NCI-H2227 (cell line): ENCODE results near the gene FBXL13.
"Not testable (repeated sequence)": the region's sequence is repeated elsewhere in the genome, so short reads cannot be mapped to it uniquely, and the experiment has no call there.

Experiments
- DNase-seq: peaks from one replicate; lab custom pipeline; 2025; ENCODE audit not compliant: unreplicated experiment; lab: John Stamatoyannopoulos, UW

Gene FBXL13

DNA sequence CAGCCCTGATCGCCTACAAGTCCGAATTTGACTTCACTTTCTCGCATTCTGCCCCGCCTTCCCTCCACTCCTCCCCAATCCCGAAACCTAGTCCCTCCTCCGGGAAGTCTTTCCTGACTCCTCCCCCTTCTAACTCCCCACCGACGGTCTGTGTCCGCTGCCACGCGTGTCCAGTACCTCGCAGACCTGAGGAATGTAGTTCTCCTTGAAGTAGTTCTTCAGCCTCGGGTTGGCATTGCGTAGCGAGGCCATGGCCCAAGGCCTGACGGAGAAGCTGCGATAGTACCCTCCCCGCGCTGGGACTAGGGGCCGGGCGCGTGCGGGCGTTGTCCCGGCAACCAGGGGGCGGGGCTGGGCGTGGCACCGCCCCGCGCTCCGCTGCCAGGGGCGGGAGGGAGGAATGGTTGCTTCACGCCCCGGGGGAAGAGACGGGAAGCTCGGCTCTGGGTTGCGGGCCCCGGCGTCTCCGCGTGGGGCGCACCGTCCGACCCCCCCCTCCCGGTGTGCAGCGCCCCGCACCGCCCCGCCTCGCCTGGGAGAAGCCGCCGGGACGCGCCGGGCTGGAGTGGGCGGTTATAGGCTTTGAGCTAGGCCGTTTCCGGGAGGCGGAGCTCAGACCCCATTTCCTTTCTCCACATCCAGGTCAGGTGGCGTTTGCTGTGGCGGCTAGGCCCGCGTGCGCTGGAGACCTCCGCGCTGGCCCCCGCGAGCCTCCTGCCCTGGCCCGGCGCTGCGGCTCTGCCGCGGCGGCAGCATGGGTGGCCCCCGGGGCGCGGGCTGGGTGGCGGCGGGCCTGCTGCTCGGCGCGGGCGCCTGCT lies at the start of gene FBXL13, which contains the start of gene ARMC10:
FBXL13 (minus strand) TSS at position 278 of the 818 bp plus-strand sequence.
ARMC10 (plus strand) TSS at position 622 of the 818 bp plus-strand sequence; CDS start at position 755, 133 bp downstream.
- peak; percentile 95 for DNase-seq

DNA sequence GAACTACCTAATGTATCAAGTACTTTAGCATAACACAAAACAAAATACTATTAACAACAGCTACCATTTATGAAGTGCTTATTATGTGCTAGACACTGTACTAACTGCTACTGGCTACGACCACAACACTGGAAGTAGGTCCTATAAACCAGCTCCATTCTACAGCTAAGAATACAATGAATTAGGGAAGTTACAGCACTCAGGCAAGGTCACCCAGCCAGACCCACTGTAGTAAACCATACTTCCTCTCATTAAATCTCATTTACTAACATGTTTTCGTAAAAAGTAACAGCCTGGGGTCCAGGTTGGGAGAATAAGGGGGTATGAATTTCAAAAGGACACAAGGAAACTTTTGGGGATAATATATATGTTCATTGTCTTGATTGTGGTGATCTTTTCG lies 48.9 kb upstream of the FBXL13 start:
- no peak for DNase-seq

DNA sequence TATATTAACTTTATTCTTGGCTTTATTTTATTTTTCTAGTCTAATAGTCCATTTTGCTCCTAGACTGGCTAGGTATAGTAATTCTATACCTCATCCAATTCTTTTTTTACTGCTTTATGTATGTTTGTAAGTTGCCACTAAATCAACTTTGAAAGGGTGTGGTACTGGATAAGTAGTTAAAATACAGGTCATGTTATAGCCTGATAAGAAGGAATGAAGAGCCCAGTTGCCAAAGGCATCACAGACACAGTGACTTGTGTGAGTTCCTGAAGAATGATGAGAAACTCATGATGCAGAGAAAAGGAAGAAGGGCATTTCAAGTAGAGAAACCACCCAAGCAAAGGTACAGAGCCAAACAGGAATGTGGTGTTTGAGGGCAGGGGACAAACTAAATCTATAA lies 47.0 kb upstream of the FBXL13 start:
- DNase-seq: no peak

DNA sequence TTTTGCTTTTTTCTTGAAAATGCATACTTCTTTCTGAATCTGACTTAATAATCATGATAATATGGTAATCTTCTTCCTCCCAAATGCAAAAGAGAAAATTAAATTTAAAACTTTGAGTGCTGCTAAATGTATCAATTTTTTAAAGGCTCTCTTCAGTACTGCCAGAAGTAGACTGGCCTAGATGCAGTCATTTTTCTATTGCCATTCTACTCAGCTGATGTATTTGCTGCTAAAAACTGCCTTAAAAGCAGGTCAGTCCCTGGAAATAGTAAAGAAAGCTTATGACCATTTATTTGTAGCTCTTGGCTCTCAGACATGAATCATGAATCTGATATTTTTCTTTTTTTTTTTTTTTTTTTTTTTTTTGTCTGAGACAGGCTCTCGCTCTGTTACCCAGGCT lies 45.8 kb upstream of the FBXL13 start:
- no peak for DNase-seq

GRCh38 chr7:103119791-103120291 lies 45.2 kb upstream of the FBXL13 start:
- DNase-seq: peak; percentile 14

- DNase-seq: no peak
Measured at GRCh38 chr7:103117465-103117864, 42.9 kb upstream of the FBXL13 start.

DNA sequence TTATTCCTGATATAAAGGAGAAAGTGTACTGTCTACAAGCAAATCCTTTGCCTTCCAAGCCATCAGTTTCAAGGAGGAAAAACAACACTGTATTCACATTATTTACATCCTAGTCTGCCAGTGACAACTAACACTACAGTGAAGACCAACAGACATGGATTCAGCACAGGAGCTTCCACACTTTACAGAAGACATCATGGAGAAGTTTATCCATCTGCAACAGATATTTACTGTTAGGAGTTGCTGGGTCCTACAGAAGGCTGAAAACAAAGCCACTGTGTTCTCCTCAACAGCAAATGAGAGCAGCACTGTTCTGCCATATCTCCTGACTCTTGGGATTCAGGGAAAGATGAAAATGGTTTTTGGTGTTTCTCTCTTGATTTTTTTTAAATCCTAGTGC lies 42.4 kb upstream of the FBXL13 start:
- no peak for DNase-seq

- no peak for DNase-seq
Measured at GRCh38 chr7:103116511-103116910, 41.9 kb upstream of the FBXL13 start.

- no peak for DNase-seq
Measured at GRCh38 chr7:103115771-103116170, 41.2 kb upstream of the FBXL13 start.

- DNase-seq: no peak
Measured at GRCh38 chr7:103114576-103115008, 40.0 kb upstream of the FBXL13 start.

DNA sequence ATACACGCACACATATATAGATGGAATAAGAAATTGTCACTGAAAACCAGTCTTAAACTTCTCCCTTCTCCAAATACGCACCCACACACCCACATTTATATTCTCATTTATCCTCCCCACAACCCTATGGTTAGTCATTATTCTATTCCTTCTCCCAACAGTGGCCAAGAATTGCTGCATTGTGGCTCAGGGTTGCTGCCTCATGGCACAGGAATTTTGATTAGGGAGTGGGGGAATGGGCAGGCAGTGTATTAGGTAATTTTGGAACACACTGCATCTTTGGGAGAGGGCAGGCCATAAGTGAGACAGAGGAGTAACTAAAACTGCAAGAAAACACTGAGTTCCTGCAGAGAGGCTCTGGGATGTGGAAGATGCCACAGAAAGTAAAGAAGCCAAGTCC lies 38.6 kb upstream of the FBXL13 start:
- DNase-seq: no peak

DNA sequence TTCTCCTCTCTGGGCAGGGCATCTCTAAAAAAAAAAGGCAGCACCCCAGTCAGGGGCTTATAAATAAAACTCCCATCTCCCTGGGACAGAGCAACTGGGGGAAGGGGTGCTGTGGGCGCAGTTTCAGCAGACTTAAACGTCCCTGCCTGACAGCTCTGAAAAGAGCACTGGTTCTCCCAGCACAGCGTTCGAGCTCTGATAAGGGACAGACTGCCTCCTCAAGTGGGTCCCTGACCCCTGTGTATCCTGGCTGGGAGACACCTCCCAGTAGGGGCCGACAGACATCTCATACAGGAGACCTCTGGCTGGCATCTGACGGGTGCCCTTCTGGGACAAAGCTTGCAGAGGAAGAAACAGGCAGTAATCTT lies 32.1 kb upstream of the FBXL13 start:
- peak; percentile 31 for DNase-seq

- peak; percentile 84 for DNase-seq
Measured at GRCh38 chr7:103106005-103106702, 31.6 kb upstream of the FBXL13 start.

- no peak for DNase-seq
Measured at GRCh38 chr7:103101543-103101942, 26.9 kb upstream of the FBXL13 start.

DNA sequence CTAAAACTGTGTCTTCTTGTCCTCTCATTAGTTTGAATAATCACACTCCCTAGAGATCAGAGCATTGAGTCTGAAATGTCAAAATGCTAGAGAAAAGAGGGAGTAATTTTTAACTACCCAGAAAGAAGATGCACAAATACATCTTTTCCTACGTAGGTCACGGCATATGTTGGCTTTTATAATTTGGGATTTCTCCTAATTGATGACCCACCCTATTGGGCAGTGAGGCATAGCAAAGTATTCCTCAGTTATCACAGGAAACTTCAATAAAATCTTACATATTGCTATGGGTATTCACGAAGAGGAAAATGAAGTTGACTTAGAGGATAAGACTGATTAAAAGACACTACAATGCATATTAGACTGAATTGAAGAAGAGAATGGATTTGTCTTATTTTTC lies 25.8 kb upstream of the FBXL13 start:
- DNase-seq: no peak

GRCh38 chr7:103097041-103097440 lies 22.4 kb upstream of the FBXL13 start:
- DNase-seq: no peak

- DNase-seq: not testable (repeated sequence)
Measured at GRCh38 chr7:103095558-103095957, 21.0 kb upstream of the FBXL13 start.

DNA sequence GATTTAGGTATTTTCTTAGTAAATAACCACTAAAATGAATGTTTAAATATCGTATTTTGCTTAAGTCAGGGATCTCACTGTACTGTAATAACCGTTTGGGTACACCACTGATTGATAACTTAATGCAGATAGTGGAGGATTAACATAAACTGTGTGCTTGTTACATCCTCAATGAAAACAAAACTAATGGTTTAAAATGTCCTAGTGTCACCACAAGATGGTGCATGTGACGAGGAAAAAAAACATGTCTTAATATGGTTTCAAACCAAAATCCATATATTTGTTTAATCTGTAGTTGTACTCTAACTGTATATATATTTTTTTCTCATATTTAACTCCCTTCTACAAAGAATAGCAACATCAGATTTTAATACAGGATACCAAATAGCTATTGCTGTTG lies 19.5 kb upstream of the FBXL13 start:
- no peak for DNase-seq

DNA sequence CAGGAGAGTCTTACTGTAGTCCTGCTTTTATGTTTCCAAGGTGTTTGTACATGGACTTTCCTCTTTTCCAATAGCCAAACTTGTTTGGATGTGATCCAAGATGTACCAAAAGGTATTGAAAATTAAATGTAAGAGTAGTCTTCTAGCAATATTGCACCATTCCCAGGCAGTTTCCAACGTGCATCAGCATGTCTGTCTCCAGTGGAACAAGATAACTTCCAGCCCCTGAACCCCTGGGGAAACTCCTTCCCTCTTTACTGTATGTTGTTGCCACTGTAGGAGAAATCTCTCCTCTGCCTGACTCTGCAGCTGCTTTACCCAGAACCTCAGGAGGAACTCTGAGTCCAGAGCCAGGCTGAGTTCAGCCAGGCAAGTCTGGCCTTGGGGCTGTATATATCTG lies 18.8 kb upstream of the FBXL13 start:
- DNase-seq: no peak

DNA sequence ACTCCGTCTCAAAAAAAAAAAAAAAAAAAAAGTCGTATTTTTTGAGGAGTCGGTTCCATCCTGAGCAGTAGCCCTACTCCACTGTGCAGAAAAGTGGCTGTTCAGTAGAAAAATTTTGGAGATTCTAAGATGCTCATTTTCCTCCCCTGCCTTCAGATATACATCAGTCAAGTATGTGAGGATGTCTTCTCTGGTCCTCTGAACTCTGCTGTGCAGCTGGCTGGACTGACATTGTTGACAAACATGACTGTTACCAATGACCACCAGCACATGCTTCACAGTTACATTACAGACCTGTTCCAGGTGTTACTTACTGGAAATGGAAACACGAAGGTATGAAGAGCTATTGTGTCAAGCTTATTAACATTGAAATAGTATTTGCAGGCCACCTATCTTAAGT lies 17.7 kb upstream of the FBXL13 start:
- not testable (repeated sequence) for DNase-seq

DNA sequence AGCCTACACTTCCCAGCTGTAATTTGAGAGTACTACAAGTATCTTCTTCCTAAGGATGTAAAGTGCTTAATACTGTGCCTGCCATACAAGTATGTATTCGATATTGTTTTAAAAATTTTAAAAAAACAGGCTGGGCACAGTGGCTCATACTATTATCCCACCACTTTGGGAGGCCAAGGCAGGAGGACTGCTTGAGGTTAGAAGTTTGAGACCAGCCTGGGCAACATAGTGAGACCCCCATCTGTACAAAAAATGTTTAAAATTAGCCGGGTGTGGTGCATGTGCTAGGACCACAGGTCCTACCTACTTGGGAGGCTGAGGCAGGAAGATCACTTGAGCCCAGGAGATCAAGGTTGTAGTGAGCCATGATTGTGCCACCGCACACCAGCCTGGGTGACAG lies 8.6 kb upstream of the FBXL13 start:
- DNase-seq: no peak

DNA sequence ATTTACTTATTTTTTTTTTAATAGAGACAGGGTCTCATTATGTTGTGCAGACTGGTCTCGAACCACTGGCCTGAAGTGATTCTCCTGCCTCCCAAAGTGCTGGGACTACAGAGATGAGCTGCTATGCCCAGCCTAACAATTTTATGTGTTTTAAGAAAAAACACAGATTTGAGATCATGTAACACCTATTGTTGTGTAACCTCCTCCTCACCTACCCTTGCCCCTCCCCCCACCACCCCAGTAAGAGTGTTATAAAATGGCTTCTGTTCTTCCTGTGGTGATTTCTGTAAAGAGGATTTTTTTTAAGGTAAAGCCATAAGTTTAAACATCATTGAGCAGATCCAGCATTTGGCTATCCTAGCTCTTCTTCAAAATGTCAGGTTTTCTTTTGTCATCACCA lies 7.9 kb upstream of the FBXL13 start:
- DNase-seq: no peak
